Measurements from ENCODE around the gene ASIC1.
A peak's percentile ranks its signal among the peaks of the same experiment; 100 is the strongest.
"Not testable (repeated sequence)": the region's sequence is repeated elsewhere in the genome, so short reads cannot be mapped to it uniquely, and the experiment has no call there.

The ASIC1 gene

GRCh38 chr12:50057000-50057841 lies at the start of gene ASIC1:
Gene ASIC1 (plus strand): TSS chr12:50057596. CDS start chr12:50058767, 1,171 bp downstream.
- DNase-seq (ENCODE audit: low spot score), result peak; percentile 88

GRCh38 chr12:50013361-50014147 lies 43.8 kb upstream of the ASIC1 start:
- no peak for DNase-seq (ENCODE audit: low spot score)

DNA sequence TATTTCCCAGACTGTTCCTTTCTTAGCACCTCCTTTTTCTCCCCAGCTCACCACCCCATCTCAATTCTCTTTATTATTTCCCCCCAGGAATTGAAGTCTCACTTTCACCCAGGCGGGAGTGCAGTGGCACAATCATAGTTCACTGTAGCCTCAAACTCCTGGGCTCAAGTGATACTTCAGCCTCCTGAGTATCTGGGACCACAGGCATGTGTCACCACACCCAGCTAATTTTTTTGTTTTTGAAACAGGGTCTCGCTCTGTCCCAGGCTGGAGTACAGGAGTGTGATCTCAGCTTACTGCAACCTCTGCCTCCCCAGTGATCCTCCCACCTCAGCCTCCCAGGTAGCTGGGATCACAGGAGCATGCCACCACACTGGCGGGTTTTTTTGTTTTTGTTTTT lies 43.1 kb upstream of the ASIC1 start:
- DNase-seq (ENCODE audit: low spot score), result no peak

DNA sequence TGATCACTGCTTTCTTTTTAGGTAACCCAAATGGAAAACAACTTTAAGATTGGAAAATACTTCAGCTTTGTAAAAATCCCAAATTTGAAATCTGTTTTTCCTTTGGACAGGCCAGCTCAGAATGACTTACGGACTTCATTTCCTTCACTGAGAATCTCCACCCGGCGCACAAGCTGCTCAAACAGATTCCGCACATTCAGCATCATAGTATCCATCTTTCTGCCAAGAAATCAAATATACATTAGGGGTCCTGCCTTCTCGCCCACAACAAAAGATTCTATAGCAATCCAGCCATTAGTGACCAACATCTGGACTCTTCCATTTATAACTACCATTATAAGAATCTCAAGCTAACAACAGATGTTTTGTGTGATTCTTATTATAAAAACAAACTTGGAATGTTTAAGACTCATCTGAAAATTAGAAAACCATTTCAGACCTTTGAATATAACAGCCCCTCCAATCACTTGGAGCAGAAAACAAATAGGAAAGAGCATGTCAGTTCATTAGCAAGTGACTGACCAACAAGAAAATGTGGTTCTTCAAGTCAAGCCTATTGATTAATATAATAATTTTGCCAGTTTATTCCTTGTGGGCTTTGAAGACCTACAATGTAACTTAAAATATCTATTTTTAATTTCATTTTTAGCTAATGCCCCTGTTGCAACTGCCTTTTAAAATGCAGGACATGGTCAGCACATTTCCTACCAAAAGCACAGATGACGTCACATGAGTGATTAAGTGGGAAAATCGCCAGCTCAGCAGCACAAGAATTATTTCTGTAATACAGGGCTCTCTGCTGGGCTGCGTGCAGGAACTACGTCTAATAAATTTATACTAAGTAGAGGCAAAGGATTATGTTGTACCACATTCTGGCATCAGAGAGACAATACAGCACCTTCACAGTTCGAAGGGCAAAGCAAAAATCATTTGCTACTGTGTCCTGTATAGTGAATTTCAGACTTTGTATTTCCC lies 40.6 kb upstream of the ASIC1 start:
- no peak for DNase-seq (ENCODE audit: low spot score)

- no peak for DNase-seq (ENCODE audit: low spot score)
Measured at GRCh38 chr12:50017641-50018040, 39.8 kb upstream of the ASIC1 start.

DNA sequence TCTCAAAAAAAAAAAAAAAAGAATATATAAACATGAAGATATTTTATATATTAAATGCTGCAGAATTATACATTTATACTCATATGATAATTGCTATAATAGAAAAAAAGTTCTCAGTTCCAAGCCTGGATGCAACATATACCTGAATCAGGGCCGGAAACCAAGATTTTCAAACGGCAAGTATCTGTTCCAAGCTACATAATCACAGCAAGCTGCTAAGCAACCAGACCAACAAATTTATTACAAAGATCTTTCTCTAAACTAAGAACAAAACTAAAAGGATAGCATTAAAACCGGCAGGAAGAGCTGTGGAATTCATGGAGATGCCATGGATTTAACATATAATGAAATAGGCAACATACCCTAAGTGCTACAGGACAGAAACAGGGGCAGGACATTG lies 39.2 kb upstream of the ASIC1 start:
- no peak for DNase-seq (ENCODE audit: low spot score)

DNA sequence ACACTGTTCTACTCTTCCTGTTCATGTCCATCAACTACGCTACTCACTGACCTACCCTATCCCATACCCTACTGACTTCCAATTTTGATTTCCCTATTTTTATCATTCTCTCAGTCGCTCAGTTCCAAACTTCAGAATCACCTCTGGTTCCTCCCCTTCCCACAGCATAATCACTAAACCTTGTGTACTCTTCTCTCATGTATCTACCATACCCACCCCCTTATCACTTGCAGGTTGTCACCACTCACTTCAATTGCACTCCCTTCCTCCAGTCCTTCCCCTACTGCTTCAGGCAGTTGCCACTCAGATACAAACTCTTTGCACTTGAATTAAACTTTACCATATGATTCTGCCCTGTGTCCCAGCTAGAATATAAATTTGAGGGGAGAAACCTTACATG lies 38.4 kb upstream of the ASIC1 start:
- DNase-seq (ENCODE audit: low spot score), result no peak

DNA sequence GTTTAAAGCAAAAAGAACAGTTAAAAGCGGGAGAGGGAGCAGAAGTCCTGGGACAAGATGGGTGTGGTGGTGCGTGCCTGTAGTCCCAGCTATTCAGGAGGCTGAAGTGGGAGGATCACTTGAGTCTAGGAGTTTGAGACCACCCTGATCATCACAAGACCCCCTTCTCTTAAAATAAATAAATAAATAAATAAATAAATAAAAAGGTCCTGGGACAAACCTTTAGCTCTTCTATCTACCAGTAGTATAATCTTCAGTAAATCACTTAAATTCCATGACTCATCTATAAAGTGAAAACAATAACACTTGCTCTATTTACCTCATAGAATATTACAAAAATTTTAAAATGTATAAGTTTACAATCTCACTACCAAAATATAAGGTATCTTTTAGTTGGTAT lies 37.9 kb upstream of the ASIC1 start:
- no peak for DNase-seq (ENCODE audit: low spot score)

DNA sequence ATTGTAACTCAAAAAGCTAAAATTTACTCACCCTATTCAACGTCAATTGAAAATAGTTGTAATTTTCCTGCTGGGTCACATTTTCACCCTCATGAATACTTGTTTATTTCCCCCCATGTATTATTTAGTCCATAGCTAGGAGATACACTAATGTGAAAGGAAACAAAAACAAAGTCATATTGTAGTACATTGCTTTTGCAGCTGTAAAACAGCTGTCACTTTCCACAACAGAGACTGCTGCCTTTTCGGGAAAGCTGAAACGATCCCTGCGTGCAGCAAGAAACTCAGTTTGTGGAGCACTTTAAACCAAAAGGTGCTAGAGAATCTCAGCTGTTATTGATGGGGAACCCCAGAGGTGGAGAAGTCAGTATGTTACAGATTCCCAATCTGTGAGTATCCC lies 36.4 kb upstream of the ASIC1 start:
- DNase-seq (ENCODE audit: low spot score), result no peak

DNA sequence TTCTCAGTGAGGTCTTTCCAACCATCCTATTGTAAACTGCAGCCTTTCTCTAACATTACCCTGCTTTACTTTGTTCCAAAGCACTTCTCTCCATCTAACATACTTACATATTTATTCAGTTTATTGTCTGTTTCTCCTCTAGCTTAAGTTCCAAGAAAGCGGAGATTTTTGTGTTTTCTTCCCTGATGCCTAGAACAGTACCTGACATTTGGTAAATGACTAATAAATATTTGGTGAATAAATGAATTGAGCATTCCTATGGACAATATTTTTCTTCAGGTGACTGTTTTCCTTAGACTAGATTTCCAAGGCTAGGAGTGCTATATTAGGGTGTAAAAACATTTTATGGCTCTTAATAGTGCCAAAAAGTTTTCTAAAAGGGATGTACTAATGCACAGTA lies 34.5 kb upstream of the ASIC1 start:
- no peak for DNase-seq (ENCODE audit: low spot score)

DNA sequence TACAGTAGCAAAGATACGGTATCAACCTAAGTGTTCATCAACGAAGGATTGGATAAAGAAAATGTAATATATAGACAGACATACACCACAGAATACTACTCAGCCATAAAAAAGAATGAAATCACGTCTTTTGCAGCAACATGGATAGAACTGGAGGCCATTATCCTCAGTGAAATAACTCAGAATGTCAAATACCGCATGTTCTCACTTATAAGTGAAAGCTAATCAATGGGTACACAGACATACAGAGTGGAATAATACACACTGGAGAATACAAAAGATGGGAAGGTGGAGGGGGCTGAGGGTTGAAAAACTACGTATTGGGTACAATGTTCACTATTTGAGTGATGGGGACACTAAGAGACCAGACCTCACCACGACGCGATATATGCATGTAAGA lies 33.2 kb upstream of the ASIC1 start:
- no peak for DNase-seq (ENCODE audit: low spot score)

GRCh38 chr12:50024805-50025186 lies 32.6 kb upstream of the ASIC1 start:
- DNase-seq (ENCODE audit: low spot score), result no peak

GRCh38 chr12:50025187-50026059 lies 32.0 kb upstream of the ASIC1 start, which contains the start of gene RACGAP1:
Gene RACGAP1 (minus strand): TSS chr12:50025494. CDS start chr12:50016715, 8,779 bp downstream.
- peak; percentile 94 for DNase-seq (ENCODE audit: low spot score)

- DNase-seq (ENCODE audit: low spot score), result no peak
Measured at GRCh38 chr12:50026691-50027090, 30.7 kb upstream of the ASIC1 start.

- not testable (repeated sequence) for DNase-seq (ENCODE audit: low spot score)
Measured at GRCh38 chr12:50030449-50030848, 26.9 kb upstream of the ASIC1 start.

GRCh38 chr12:50032515-50032853 lies 24.9 kb upstream of the ASIC1 start:
- no peak for DNase-seq (ENCODE audit: low spot score)

- DNase-seq (ENCODE audit: low spot score), result no peak
Measured at GRCh38 chr12:50032854-50033581, 24.4 kb upstream of the ASIC1 start.

- no peak for DNase-seq (ENCODE audit: low spot score)
Measured at GRCh38 chr12:50038336-50038735, 19.1 kb upstream of the ASIC1 start.

GRCh38 chr12:50039151-50039835 lies 18.1 kb upstream of the ASIC1 start:
- peak; percentile 95 for DNase-seq (ENCODE audit: low spot score)

DNA sequence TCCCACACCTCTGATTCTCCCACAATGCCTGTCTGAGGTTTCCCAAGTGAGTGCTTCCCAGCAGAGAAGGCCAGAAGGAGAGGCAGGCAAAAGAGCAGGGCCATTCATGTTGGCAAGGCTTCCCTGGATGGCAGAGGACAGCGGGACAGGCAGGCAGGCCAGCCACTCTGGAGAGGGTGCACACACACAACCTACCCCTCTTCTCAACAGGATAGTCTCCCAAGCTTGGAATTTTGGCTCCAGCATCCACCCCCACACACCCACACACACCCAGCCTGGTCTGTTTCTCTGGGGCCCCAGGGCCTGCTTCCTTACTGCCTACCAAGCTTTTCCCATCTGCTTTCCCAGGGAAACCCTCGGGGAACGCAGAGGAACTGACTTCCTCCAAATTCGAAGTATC lies 16.7 kb upstream of the ASIC1 start:
- DNase-seq (ENCODE audit: low spot score), result no peak

Data from HuH-7 (cell line).